K562 (cell line): ENCODE results near the gene TINAGL1. TPM values are rescaled to one million over a fixed set of nuclear protein-coding genes. Genes with fewer than 3 reads are reported as not detected.

Experiments
- ESRRA ChIP-seq: fragments of 450-650 bp; IDR thresholded peaks from 2 replicates; pipeline ENCODE4 v1.6.1; 2014; ENCODE audit warnings: low read depth, mild to moderate bottlenecking, moderate library complexity, borderline replicate concordance
- ETV5 ChIP-seq: sonication (generic); formaldehyde crosslinking; IDR thresholded peaks from 2 replicates; pipeline ENCODE4 v1.4.0; 2020; ENCODE audit warnings: low read depth, mild to moderate bottlenecking, missing genetic modification reagents
- HCFC1 ChIP-seq: IDR thresholded peaks from 2 replicates; pipeline ENCODE4 v1.6.1; 2012; ENCODE audit warnings: low read depth, low read length, improper control_type of control experiment
- ZNF407 ChIP-seq: fragments of 450-650 bp; IDR thresholded peaks from 2 replicates; pipeline ENCODE4 v1.6.1; 2016; ENCODE audit warnings: low read depth
- polyA plus RNA-seq, 8 experiments: library from polyadenylated mRNA; depleted of rRNA in 4 of 8; stranded (reverse) in 5 of 8; unstranded in 3 of 8; fragments of >200 nt; fragmentation: Nextera tagmentation in 2 of 8; fragmentation: Illumina TruSeq in 1 of 8; extraction: Ambion mirVana in 2 of 8; extraction: Trizol in 1 of 8; gene quantifications; 2 replicates each; pipeline versions ENCODE4 v1.2.1 to v1.2.3, GENCODE V29; 2011 to 2014; ENCODE audit warnings: inconsistent platforms in 1 of 8, missing spikeins in 1 of 8
- total RNA-seq, 7 experiments: library from RNA; depleted of rRNA in 6 of 7; stranded (reverse); fragments of >200 nt in 6 of 7; fragmentation: Illumina TruSeq in 2 of 7; extraction: Trizol in 2 of 7; gene quantifications; 2 replicates each; pipeline versions ENCODE4 v1.2.1 to v1.2.3, GENCODE V29; 2011 to 2021; ENCODE audit warnings: low replicate concordance in 1 of 7

The TINAGL1 gene
- total and polyA plus RNA-seq, 9 of the 15 experiments (the other 6 are each of a cell fraction or from before 2014, with no cell fraction given), result 0.04 to 1.2 (median 0.07) TPM; not detected in 4

- TF ChIP-seq ZNF407, result no peak
- TF ChIP-seq ESRRA, result no peak
- TF ChIP-seq HCFC1, result no peak
- no peak for TF ChIP-seq ETV5 (CRISPR knock-in tag)
These were observed 15.9 kb upstream of the TINAGL1 start (continued) for GRCh38 chr1:31560394-31560793.
